WTC11 (cell line): ENCODE data around the gene CT47A1. TPM values are rescaled to one million over a fixed set of nuclear protein-coding genes. Genes with fewer than 3 reads are reported as not detected.

ENCODE experiments used
- ATAC-seq: fragments of 200-7000 bp; cut with Tn5 transposase; 2 replicates; pipeline ENCODE4 v1.10.0; 2021; ENCODE audit warnings: mild to moderate bottlenecking, moderate library complexity
- CTCF ChIA-PET: fragments of 300-600 bp; sonication (Branson Sonifier 250); formaldehyde crosslinking; loops from one replicate; lab custom pipeline; 2021; ENCODE audit warnings: antibody characterized with exemption; lab: Charles Lee
- POLR2A ChIA-PET: fragments of 350-600 bp; sonication (Branson Sonifier 250); formaldehyde crosslinking; loops from one replicate; lab custom pipeline; 2021; ENCODE audit warnings: antibody characterized with exemption; lab: Charles Lee
- DNase-seq: peaks from one replicate; pipeline ENCODE4 v3.0.0; 2021; ENCODE audit warnings: low spot score
- H3K27ac Mint-ChIP-seq: 2 replicates; pipeline ENCODE4 v1.8.0; 2021; ENCODE audit warnings: mixed read lengths
- H3K27me3 Mint-ChIP-seq: 2 replicates; pipeline ENCODE4 v1.8.0; 2021; ENCODE audit warnings: low read depth, mild to moderate bottlenecking, moderate library complexity, mixed read lengths
- H3K36me3 Mint-ChIP-seq: 2 replicates; pipeline ENCODE4 v1.8.0; 2021; ENCODE audit warnings: mixed read lengths
- H3K4me1 Mint-ChIP-seq: 2 replicates; pipeline ENCODE4 v1.8.0; 2022; ENCODE audit warnings: mixed read lengths
- H3K4me3 Mint-ChIP-seq: 2 replicates; pipeline ENCODE4 v1.8.0; 2021; ENCODE audit warnings: mild to moderate bottlenecking, moderate library complexity, mixed read lengths
- H3K9me3 Mint-ChIP-seq: 2 replicates; pipeline ENCODE4 v1.8.0; 2021; ENCODE audit warnings: mixed read lengths
- ATF1 ChIP-seq: sonication (generic); formaldehyde crosslinking; IDR thresholded peaks from 2 replicates; pipeline ENCODE4 v1.8.1; 2023; ENCODE audit warnings: mild to moderate bottlenecking, moderate library complexity, missing genetic modification reagents
- CBFB ChIP-seq: sonication (generic); formaldehyde crosslinking; IDR thresholded peaks from 2 replicates; pipeline ENCODE4 v1.8.1; 2022; ENCODE audit warnings: mild to moderate bottlenecking, low read depth, missing genetic modification reagents
- E2F5 ChIP-seq: sonication (generic); formaldehyde crosslinking; IDR thresholded peaks from 2 replicates; pipeline ENCODE4 v1.8.1; 2022; ENCODE audit warnings: mild to moderate bottlenecking, moderate library complexity, missing genetic modification reagents
- ETV6 ChIP-seq: sonication (generic); formaldehyde crosslinking; IDR thresholded peaks from 2 replicates; pipeline ENCODE4 v1.8.1; 2022; ENCODE audit warnings: mild to moderate bottlenecking, missing genetic modification reagents
- FOXK1 ChIP-seq: sonication (generic); formaldehyde crosslinking; IDR thresholded peaks from 2 replicates; pipeline ENCODE4 v1.8.0; 2022; ENCODE audit warnings: mild to moderate bottlenecking, moderate library complexity, missing genetic modification reagents
- FOXP1 ChIP-seq: sonication (generic); formaldehyde crosslinking; IDR thresholded peaks from 2 replicates; pipeline ENCODE4 v1.8.0; 2022; ENCODE audit warnings: missing genetic modification reagents, mild to moderate bottlenecking, moderate library complexity, borderline replicate concordance
- GRHL2 ChIP-seq: fragments of 250-450 bp; sonication (Bioruptor Pico); IDR thresholded peaks from 2 replicates; pipeline ENCODE4 v1.8.0; 2022; ENCODE audit warnings: mild to moderate bottlenecking, moderate library complexity; ENCODE audit not compliant: insufficient replicate concordance, severe bottlenecking
- KAT7 ChIP-seq: sonication (generic); formaldehyde crosslinking; IDR thresholded peaks from 2 replicates; pipeline ENCODE4 v1.8.1; 2023; ENCODE audit warnings: missing genetic modification reagents, mild to moderate bottlenecking, borderline replicate concordance
- NFE2L1 ChIP-seq: sonication (generic); formaldehyde crosslinking; IDR thresholded peaks from 2 replicates; pipeline ENCODE4 v1.8.1; 2023; ENCODE audit warnings: missing genetic modification reagents
- NR3C1 ChIP-seq: sonication (generic); formaldehyde crosslinking; conservative IDR thresholded peaks from 2 replicates; pipeline ENCODE4 v1.8.1; 2023; ENCODE audit warnings: low read depth, mild to moderate bottlenecking, missing genetic modification reagents
- PRRX2 ChIP-seq: fragments of 250-450 bp; sonication (Bioruptor Pico); IDR thresholded peaks from 2 replicates; pipeline ENCODE4 v1.8.0; 2021; ENCODE audit warnings: mild to moderate bottlenecking
- TEAD1 ChIP-seq: sonication (generic); formaldehyde crosslinking; IDR thresholded peaks from 2 replicates; pipeline ENCODE4 v1.8.0; 2022; ENCODE audit warnings: mild to moderate bottlenecking, missing genetic modification reagents
- ZNF219 ChIP-seq: sonication (generic); formaldehyde crosslinking; IDR thresholded peaks from 2 replicates; pipeline ENCODE4 v1.8.0; 2023; ENCODE audit warnings: missing genetic modification reagents, mild to moderate bottlenecking, borderline replicate concordance
- ZNF423 ChIP-seq: fragments of 250-450 bp; sonication (Bioruptor Pico); IDR thresholded peaks from 2 replicates; pipeline ENCODE4 v2.1.2; 2022; ENCODE audit warnings: mild to moderate bottlenecking, moderate library complexity
- ZNF512 ChIP-seq: sonication (generic); formaldehyde crosslinking; IDR thresholded peaks from 2 replicates; pipeline ENCODE4 v1.8.1; 2022; ENCODE audit warnings: missing genetic modification reagents, borderline replicate concordance
- ZNF532 ChIP-seq: fragments of 250-450 bp; sonication (Bioruptor Pico); IDR thresholded peaks from 2 replicates; pipeline ENCODE4 v1.9.0; 2021; ENCODE audit warnings: mild to moderate bottlenecking, borderline replicate concordance
- total RNA-seq: library from RNA; stranded (reverse); gene quantifications from 3 replicates; pipeline ENCODE4 v1.2.3, GENCODE V29; 2021
- TF ChIP-seq, protein P1 (sequence below): sonication (generic); formaldehyde crosslinking; IDR thresholded peaks from 2 replicates; pipeline ENCODE4 v1.8.1; 2023; ENCODE audit warnings: mild to moderate bottlenecking, missing genetic modification reagents
- TF ChIP-seq, protein P2 (sequence below): fragments of 250-450 bp; sonication (Bioruptor Pico); IDR thresholded peaks from 2 replicates; pipeline ENCODE4 v1.8.0; 2021; ENCODE audit warnings: mild to moderate bottlenecking
- TF ChIP-seq, protein P3 (sequence below): sonication (generic); formaldehyde crosslinking; IDR thresholded peaks from 2 replicates; pipeline ENCODE4 v1.8.1; 2023; ENCODE audit warnings: mild to moderate bottlenecking, moderate library complexity, missing genetic modification reagents

The CT47A1 gene
- total RNA-seq, 1 experiment from 2014 or later, result not detected

DNA sequence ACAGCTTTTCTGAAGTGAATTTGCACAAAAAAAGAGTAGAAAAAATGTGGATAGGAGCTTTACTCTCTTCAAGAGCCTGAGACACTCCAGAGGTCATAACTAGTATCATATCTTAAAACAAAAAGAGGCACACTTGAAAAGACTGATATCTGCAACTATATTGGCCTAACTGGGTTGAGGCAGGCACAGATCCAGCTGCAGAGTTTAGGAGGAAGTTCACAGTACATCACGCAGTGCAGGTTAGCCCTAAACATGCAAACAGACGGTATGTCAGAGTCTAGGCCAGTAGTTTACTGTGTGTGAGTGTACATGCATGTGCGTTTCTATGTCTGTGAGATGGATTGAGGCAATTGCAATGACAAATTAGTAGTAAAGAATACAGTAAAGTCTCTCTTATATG is 24.2 kb upstream of the CT47A1 start:
- no peak for DNase-seq
- Mint-ChIP-seq H3K27me3 (peaks cover 4% of the 10 kb centered on the region; the same call in 1 of the 2 replicates), H3K4me1 (peaks cover 12% of the 10 kb centered on the region), H3K9me3 (no peaks in the 10 kb centered on the region)
- POLR2A ChIA-PET, result no interaction called here
- no peak for ATAC-seq
- TF ChIP-seq, protein P1, sequence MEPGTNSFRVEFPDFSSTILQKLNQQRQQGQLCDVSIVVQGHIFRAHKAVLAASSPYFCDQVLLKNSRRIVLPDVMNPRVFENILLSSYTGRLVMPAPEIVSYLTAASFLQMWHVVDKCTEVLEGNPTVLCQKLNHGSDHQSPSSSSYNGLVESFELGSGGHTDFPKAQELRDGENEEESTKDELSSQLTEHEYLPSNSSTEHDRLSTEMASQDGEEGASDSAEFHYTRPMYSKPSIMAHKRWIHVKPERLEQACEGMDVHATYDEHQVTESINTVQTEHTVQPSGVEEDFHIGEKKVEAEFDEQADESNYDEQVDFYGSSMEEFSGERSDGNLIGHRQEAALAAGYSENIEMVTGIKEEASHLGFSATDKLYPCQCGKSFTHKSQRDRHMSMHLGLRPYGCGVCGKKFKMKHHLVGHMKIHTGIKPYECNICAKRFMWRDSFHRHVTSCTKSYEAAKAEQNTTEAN (CRISPR knock-in tag), result no peak
- TF ChIP-seq NR3C1, result no peak
- no peak for TF ChIP-seq FOXK1 (CRISPR knock-in tag)
- no peak for TF ChIP-seq PRRX2 (CRISPR knock-in tag)
- no peak for TF ChIP-seq ZNF532
- TF ChIP-seq TEAD1 (CRISPR knock-in tag), result no peak
- TF ChIP-seq ETV6, result no peak
- TF ChIP-seq, protein P2, sequence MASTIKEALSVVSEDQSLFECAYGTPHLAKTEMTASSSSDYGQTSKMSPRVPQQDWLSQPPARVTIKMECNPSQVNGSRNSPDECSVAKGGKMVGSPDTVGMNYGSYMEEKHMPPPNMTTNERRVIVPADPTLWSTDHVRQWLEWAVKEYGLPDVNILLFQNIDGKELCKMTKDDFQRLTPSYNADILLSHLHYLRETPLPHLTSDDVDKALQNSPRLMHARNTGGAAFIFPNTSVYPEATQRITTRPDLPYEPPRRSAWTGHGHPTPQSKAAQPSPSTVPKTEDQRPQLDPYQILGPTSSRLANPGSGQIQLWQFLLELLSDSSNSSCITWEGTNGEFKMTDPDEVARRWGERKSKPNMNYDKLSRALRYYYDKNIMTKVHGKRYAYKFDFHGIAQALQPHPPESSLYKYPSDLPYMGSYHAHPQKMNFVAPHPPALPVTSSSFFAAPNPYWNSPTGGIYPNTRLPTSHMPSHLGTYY (CRISPR knock-in tag), result no peak
- no peak for TF ChIP-seq KAT7
- TF ChIP-seq FOXP1 (CRISPR knock-in tag), result no peak
- no peak for TF ChIP-seq E2F5 (CRISPR knock-in tag)
- no peak for TF ChIP-seq ZNF219 (CRISPR knock-in tag)
- TF ChIP-seq, all 79 proteins: peak for 0
- Mint-ChIP-seq H3K36me3 (no peaks in the 10 kb centered on the region), H3K4me3 (no peak overlapping the region), H3K27ac (no peak overlapping the region)
- CTCF ChIA-PET, result no interaction called here

- Mint-ChIP-seq H3K36me3 (no peaks in the 10 kb centered on the region), H3K4me1 (peaks cover 12% of the 10 kb centered on the region), H3K27me3 (peaks cover 4% of the 10 kb centered on the region; the same call in 1 of the 2 replicates), H3K4me3 (no peak overlapping the region), H3K9me3 (no peaks in the 10 kb centered on the region), H3K27ac (no peak overlapping the region)
- POLR2A ChIA-PET, result no interaction called here
- CTCF ChIA-PET, result no interaction called here
- ATAC-seq (no peak), DNase-seq (no peak)
- TF ChIP-seq, protein P3, sequence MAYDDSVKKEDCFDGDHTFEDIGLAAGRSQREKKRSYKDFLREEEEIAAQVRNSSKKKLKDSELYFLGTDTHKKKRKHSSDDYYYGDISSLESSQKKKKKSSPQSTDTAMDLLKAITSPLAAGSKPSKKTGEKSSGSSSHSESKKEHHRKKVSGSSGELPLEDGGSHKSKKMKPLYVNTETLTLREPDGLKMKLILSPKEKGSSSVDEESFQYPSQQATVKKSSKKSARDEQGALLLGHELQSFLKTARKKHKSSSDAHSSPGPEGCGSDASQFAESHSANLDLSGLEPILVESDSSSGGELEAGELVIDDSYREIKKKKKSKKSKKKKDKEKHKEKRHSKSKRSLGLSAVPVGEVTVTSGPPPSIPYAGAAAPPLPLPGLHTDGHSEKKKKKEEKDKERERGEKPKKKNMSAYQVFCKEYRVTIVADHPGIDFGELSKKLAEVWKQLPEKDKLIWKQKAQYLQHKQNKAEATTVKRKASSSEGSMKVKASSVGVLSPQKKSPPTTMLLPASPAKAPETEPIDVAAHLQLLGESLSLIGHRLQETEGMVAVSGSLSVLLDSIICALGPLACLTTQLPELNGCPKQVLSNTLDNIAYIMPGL (CRISPR knock-in tag), result no peak
- no peak for TF ChIP-seq GRHL2 (CRISPR knock-in tag)
- no peak for TF ChIP-seq FOXK1 (CRISPR knock-in tag)
- no peak for TF ChIP-seq CBFB (CRISPR knock-in tag)
- no peak for TF ChIP-seq ZNF423
- no peak for TF ChIP-seq ZNF219 (CRISPR knock-in tag)
- TF ChIP-seq ZNF512, result no peak
- no peak for TF ChIP-seq ETV6
- no peak for TF ChIP-seq ATF1 (CRISPR knock-in tag)
- TF ChIP-seq NFE2L1 (CRISPR knock-in tag), result no peak
- TF ChIP-seq ZNF532, result no peak
Observed at GRCh38 chrX:121008920-121009319, 23.4 kb upstream of the CT47A1 start.
